Liver (tissue), 9 donors: ENCODE measurements around the gene ARNT2. TPM values are rescaled to one million over a fixed set of nuclear protein-coding genes. Genes with fewer than 3 reads are reported as not detected.

Experiments used
- DNase-seq: peaks from one replicate; pipeline ENCODE4 v3.0.0-alpha.2; 2017; ENCODE audit warnings: low spot score
- H3K27ac ChIP-seq, 2 donors: one replicate each; pipeline ENCODE4 v1.7.0; 2013; ENCODE audit warnings: inconsistent platforms in 2 of 2, low read length in 2 of 2, control low read depth in 1 of 2, low read depth in 1 of 2, mild to moderate bottlenecking in 1 of 2
- H3K27me3 ChIP-seq, 4 donors: one replicate each; pipeline versions ENCODE4 v1.6.1 to v1.7.0; 2013; ENCODE audit warnings: low read length in 3 of 4, inconsistent platforms in 1 of 4, mild to moderate bottlenecking in 1 of 4, moderate library complexity in 1 of 4; ENCODE audit not compliant: control insufficient read depth in 4 of 4, insufficient read depth in 4 of 4
- H3K36me3 ChIP-seq, 4 donors: one replicate each; pipeline versions ENCODE4 v1.6.1 to v1.7.0; 2013; ENCODE audit warnings: low read length in 3 of 4, mild to moderate bottlenecking in 3 of 4, low read depth in 1 of 4, moderate library complexity in 1 of 4; ENCODE audit not compliant: control insufficient read depth in 4 of 4, insufficient read depth in 3 of 4
- H3K4me1 ChIP-seq, 4 donors: one replicate each; pipeline versions ENCODE4 v1.6.1 to v1.7.0; 2013; ENCODE audit warnings: low read length in 3 of 4, mild to moderate bottlenecking in 3 of 4, moderate library complexity in 1 of 4; ENCODE audit not compliant: control insufficient read depth in 4 of 4, insufficient read depth in 4 of 4
- H3K4me3 ChIP-seq, 3 donors: one replicate each; pipeline versions ENCODE4 v1.6.1 to v1.7.0; 2013; ENCODE audit warnings: low read length in 3 of 3, control low read depth in 1 of 3, low read depth in 1 of 3, mild to moderate bottlenecking in 1 of 3
- H3K9ac ChIP-seq, 2 donors: one replicate each; pipeline ENCODE4 v1.7.0; 2013; ENCODE audit warnings: low read length in 2 of 2, mild to moderate bottlenecking in 2 of 2, moderate library complexity in 2 of 2, control low read depth in 1 of 2, low read depth in 1 of 2
- H3K9me3 ChIP-seq, 4 donors: one replicate each; pipeline versions ENCODE4 v1.6.1 to v1.7.0; 2013; ENCODE audit warnings: low read length in 3 of 4; ENCODE audit not compliant: control insufficient read depth in 4 of 4
- ATF3 ChIP-seq: IDR thresholded peaks from 2 replicates; pipeline ENCODE4 v1.6.1; 2016; ENCODE audit warnings: antibody characterized with exemption
- FOXA1 ChIP-seq: IDR thresholded peaks from 2 replicates; pipeline ENCODE4 v1.6.1; 2016; ENCODE audit warnings: antibody characterized with exemption
- FOXA2 ChIP-seq: IDR thresholded peaks from 2 replicates; pipeline ENCODE4 v1.6.1; 2016; ENCODE audit warnings: antibody characterized with exemption
- GABPA ChIP-seq, 2 donors: IDR thresholded peaks in 1 of 2; conservative IDR thresholded peaks in 1 of 2; 2 replicates each; pipeline ENCODE4 v1.6.1; 2016; ENCODE audit warnings: antibody characterized with exemption in 2 of 2, mild to moderate bottlenecking in 1 of 2, moderate library complexity in 1 of 2
- HNF4A ChIP-seq, 2 donors: conservative IDR thresholded peaks; 2 replicates each; pipeline ENCODE4 v1.6.1; 2016; ENCODE audit warnings: antibody characterized with exemption in 2 of 2, mild to moderate bottlenecking in 2 of 2
- JUND ChIP-seq, 2 donors: IDR thresholded peaks; 2 replicates each; pipeline ENCODE4 v1.6.1; 2016; ENCODE audit warnings: antibody characterized with exemption in 2 of 2
- MAX ChIP-seq: IDR thresholded peaks from 2 replicates; pipeline ENCODE4 v1.6.1; 2016; ENCODE audit warnings: antibody characterized with exemption
- RAD21 ChIP-seq, 2 donors: IDR thresholded peaks; 2 replicates each; pipeline ENCODE4 v1.6.1; 2016; ENCODE audit warnings: antibody characterized with exemption in 2 of 2, mild to moderate bottlenecking in 2 of 2
- REST ChIP-seq: IDR thresholded peaks from 2 replicates; pipeline ENCODE4 v1.6.1; 2016; ENCODE audit warnings: antibody characterized with exemption, mild to moderate bottlenecking
- RXRA ChIP-seq, 2 donors: IDR thresholded peaks; 2 replicates each; pipeline ENCODE4 v1.6.1; 2017 to 2018; ENCODE audit warnings: antibody characterized with exemption in 2 of 2, mild to moderate bottlenecking in 1 of 2
- SP1 ChIP-seq: IDR thresholded peaks from 2 replicates; pipeline ENCODE4 v1.6.1; 2018; ENCODE audit warnings: antibody characterized with exemption, mild to moderate bottlenecking
- TAF1 ChIP-seq: conservative IDR thresholded peaks from 2 replicates; pipeline ENCODE4 v1.6.1; 2016; ENCODE audit warnings: antibody characterized with exemption, mild to moderate bottlenecking
- YY1 ChIP-seq: IDR thresholded peaks from 2 replicates; pipeline ENCODE4 v1.6.1; 2016; ENCODE audit warnings: antibody characterized with exemption, mild to moderate bottlenecking
- ZBTB33 ChIP-seq: IDR thresholded peaks from 2 replicates; pipeline ENCODE4 v1.6.1; 2016; ENCODE audit warnings: antibody characterized with exemption
- WGBS: extraction: QIAGEN DNeasy Blood & Tissue Kit; methylation state at CpG from one replicate; pipeline ENCODE4 v1.1.7; 2013; 5-methylcytosine and 5-hydroxymethylcytosine counted together
- polyA plus RNA-seq, 2 donors: library from polyadenylated mRNA; stranded (reverse) in 1 of 2; unstranded in 1 of 2; fragments of 200-250 nt in 1 of 2; fragments of >200 nt in 1 of 2; fragmentation: Nextera tagmentation in 1 of 2; extraction: Ambion mirVana in 1 of 2; gene quantifications; one replicate each; pipeline versions ENCODE4 v1.2.1 to v1.2.3, GENCODE V29; 2013 to 2015
- total RNA-seq, 2 donors: library from RNA; depleted of rRNA; stranded (reverse); fragments of >200 nt; gene quantifications; one replicate each; pipeline ENCODE4 v1.2.3, GENCODE V29; 2014
- TF ChIP-seq, protein P1 (sequence below): fragments of 150-350 bp; IDR thresholded peaks from 2 replicates; pipeline ENCODE4 v1.5.1; 2017; ENCODE audit warnings: improper control_type of control experiment, low read depth, low read length; ENCODE audit not compliant: missing input control
- donor health status: healthy.
- donor health status: healthy.
- donor health status: healthy.
- donor health status: healthy.
- donor health status: healthy.

Gene ARNT2
- total and polyA plus RNA-seq, 4 donors, result 0.17 to 0.92 (median 0.54) TPM

GRCh38 chr15:80557441-80558234, 153.5 kb downstream of the ARNT2 start:
- DNase-seq, result peak; percentile 21
- Histone ChIP-seq H3K9ac (no peak overlapping the region), H3K27me3 (peaks cover 0 to 3% (median 0%) of the 10 kb centered on the region in 4 donors), H3K36me3 (no peaks in the 10 kb centered on the region), H3K9me3 (no peaks in the 10 kb centered on the region), H3K4me3 (no peak overlapping the region), H3K27ac (no peak overlapping the region), H3K4me1 (no peaks in the 10 kb centered on the region)
- TF ChIP-seq, protein P1, sequence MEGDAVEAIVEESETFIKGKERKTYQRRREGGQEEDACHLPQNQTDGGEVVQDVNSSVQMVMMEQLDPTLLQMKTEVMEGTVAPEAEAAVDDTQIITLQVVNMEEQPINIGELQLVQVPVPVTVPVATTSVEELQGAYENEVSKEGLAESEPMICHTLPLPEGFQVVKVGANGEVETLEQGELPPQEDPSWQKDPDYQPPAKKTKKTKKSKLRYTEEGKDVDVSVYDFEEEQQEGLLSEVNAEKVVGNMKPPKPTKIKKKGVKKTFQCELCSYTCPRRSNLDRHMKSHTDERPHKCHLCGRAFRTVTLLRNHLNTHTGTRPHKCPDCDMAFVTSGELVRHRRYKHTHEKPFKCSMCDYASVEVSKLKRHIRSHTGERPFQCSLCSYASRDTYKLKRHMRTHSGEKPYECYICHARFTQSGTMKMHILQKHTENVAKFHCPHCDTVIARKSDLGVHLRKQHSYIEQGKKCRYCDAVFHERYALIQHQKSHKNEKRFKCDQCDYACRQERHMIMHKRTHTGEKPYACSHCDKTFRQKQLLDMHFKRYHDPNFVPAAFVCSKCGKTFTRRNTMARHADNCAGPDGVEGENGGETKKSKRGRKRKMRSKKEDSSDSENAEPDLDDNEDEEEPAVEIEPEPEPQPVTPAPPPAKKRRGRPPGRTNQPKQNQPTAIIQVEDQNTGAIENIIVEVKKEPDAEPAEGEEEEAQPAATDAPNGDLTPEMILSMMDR, result no peak
- no peak for TF ChIP-seq REST
- TF ChIP-seq YY1, result no peak
- TF ChIP-seq TAF1, result no peak
- no peak for TF ChIP-seq RXRA (IDR thresholded peaks at IDR 0.05)
- no peak for TF ChIP-seq MAX
- TF ChIP-seq ZBTB33, result no peak
- TF ChIP-seq RAD21 (IDR thresholded peaks at IDR 0.05), result no peak
- TF ChIP-seq FOXA1, result no peak
- TF ChIP-seq SP1, result no peak
- TF ChIP-seq HNF4A (conservative IDR thresholded peaks at IDR 0.05), result no peak
- 87% methylated on average over 5 of the region's 5 CpGs for WGBS

DNA sequence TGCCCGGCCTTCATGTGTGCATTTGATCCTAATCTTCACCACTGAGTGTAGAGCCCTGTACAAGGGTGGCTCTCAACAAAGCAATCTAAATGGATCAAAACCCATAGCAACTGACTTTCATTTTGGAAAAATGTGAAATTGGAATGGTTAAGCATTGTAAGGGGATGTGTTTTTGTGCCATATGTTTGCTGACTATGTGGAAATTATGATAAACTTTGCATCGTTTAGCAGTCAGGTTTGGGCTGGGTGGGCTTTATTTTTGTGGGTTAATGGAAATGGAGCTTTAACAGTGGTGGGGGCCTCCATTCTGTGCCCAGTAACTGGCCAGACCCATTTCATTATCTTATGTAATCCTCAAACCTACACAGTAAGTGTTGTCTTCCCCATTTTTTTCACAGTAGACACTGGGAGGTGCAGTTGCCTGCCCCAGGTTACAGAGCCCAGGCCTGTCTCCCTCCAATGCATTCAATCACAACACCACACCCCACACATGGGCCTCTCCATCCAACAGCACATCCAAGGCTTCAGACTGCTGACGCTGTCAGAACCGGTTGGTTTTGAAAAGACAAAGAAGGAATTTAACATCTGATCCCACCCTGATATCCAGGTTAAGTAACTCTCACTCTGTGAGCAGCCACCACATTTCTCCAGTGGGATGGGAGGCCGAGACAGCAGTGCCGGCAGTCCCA, 154.6 kb downstream of the ARNT2 start:
- no peak for DNase-seq
- no peak overlapping the region for H3K4me3 ChIP-seq
- 89% methylated on average over 6 of the region's 6 CpGs for WGBS
- no peaks in the 10 kb centered on the region for H3K36me3 ChIP-seq
- no peak overlapping the region for H3K27ac ChIP-seq
- peaks cover 0 to 3% (median 0%) of the 10 kb centered on the region in 4 donors for H3K27me3 ChIP-seq
- no peak overlapping the region for H3K9ac ChIP-seq
- no peaks in the 10 kb centered on the region for H3K4me1 ChIP-seq
- H3K9me3 ChIP-seq, result no peaks in the 10 kb centered on the region
- TF ChIP-seq, protein P1, result no peak
- no peak for TF ChIP-seq FOXA2
- no peak for TF ChIP-seq ATF3
- TF ChIP-seq GABPA (IDR thresholded peaks at IDR 0.05 in 1 of 2, conservative IDR thresholded peaks at IDR 0.05 in 1 of 2), result no peak
- no peak for TF ChIP-seq HNF4A (conservative IDR thresholded peaks at IDR 0.05)
- TF ChIP-seq ZBTB33, result no peak
- no peak for TF ChIP-seq YY1
- no peak for TF ChIP-seq JUND (IDR thresholded peaks at IDR 0.05)
- no peak for TF ChIP-seq MAX
